GM23338 (cell line): ENCODE measurements around the gene GNPDA1. TPM values are rescaled to one million over a fixed set of nuclear protein-coding genes. Genes with fewer than 3 reads are reported as not detected.
"Not testable (repeated sequence)": the region's sequence is repeated elsewhere in the genome, so short reads cannot be mapped to it uniquely, and the experiment has no call there.

ENCODE experiments used
- ATAC-seq: fragments of 200-7000 bp; cut with Tn5 transposase; 3 replicates; pipeline ENCODE4 v1.9.1; 2020
- DNase-seq: peaks from one replicate; pipeline ENCODE4 v3.0.0-alpha.2; 2015; ENCODE audit warnings: low spot score
- H2AFZ ChIP-seq: fragments of 200-600 bp; sonication (generic); 2 replicates; pipeline ENCODE4 v1.8.0; 2016; ENCODE audit warnings: antibody characterized with exemption, mild to moderate bottlenecking, moderate library complexity
- H3F3A ChIP-seq: fragments of 200-600 bp; sonication (generic); replicated peaks from 2 replicates; pipeline ENCODE4 v1.8.0; 2017; ENCODE audit warnings: antibody characterized with exemption, mixed run types, low read depth
- H3K27ac ChIP-seq: fragments of 200-600 bp; sonication (generic); 2 replicates; pipeline ENCODE4 v1.6.1; 2016; ENCODE audit warnings: low read depth
- H3K27me3 ChIP-seq: fragments of 200-600 bp; sonication (generic); 2 replicates; pipeline ENCODE4 v1.8.0; 2016; ENCODE audit warnings: mild to moderate bottlenecking, mixed run types, moderate library complexity; ENCODE audit not compliant: insufficient read depth
- H3K36me3 ChIP-seq: fragments of 200-600 bp; sonication (generic); 2 replicates; pipeline ENCODE4 v1.8.0; 2016; ENCODE audit warnings: mild to moderate bottlenecking; ENCODE audit not compliant: insufficient read depth
- H3K4me1 ChIP-seq: fragments of 200-600 bp; sonication (generic); 2 replicates; pipeline ENCODE4 v1.8.0; 2016; ENCODE audit warnings: mild to moderate bottlenecking, moderate library complexity; ENCODE audit not compliant: insufficient read depth
- H3K4me2 ChIP-seq: fragments of 200-600 bp; sonication (generic); 2 replicates; pipeline ENCODE4 v1.7.1; 2017; ENCODE audit warnings: mixed run types
- H3K4me3 ChIP-seq: fragments of 200-600 bp; sonication (generic); 2 replicates; pipeline ENCODE4 v1.6.1; 2016; ENCODE audit warnings: mixed run types
- H3K79me2 ChIP-seq: fragments of 200-600 bp; sonication (generic); replicated peaks from 2 replicates; pipeline ENCODE4 v1.8.0; 2017; ENCODE audit warnings: mild to moderate bottlenecking; ENCODE audit not compliant: insufficient read depth
- H3K9me2 ChIP-seq: fragments of 200-600 bp; sonication (generic); 2 replicates; pipeline ENCODE4 v1.8.0; 2017; ENCODE audit not compliant: insufficient read depth
- H4K20me1 ChIP-seq: fragments of 200-600 bp; sonication (generic); replicated peaks from 2 replicates; pipeline ENCODE4 v1.8.0; 2017; ENCODE audit warnings: mild to moderate bottlenecking; ENCODE audit not compliant: insufficient read depth
- H3K27ac Mint-ChIP-seq: 2 replicates; pipeline ENCODE4 v1.8.0; 2020; ENCODE audit warnings: inconsistent platforms, mild to moderate bottlenecking, moderate library complexity, mixed read lengths
- H3K27me3 Mint-ChIP-seq: 3 replicates; pipeline ENCODE4 v1.8.0; 2022; ENCODE audit warnings: low read depth, mild to moderate bottlenecking, moderate library complexity, mixed read lengths, inconsistent platforms; ENCODE audit not compliant: insufficient read depth, poor library complexity
- H3K36me3 Mint-ChIP-seq: 3 replicates; pipeline ENCODE4 v1.8.0; 2021; ENCODE audit warnings: low read depth, mild to moderate bottlenecking, inconsistent platforms, moderate library complexity, mixed read lengths
- H3K4me1 Mint-ChIP-seq: 3 replicates; pipeline ENCODE4 v1.8.0; 2020; ENCODE audit warnings: mild to moderate bottlenecking, inconsistent platforms, mixed read lengths
- H3K4me3 Mint-ChIP-seq: 3 replicates; pipeline ENCODE4 v1.8.0; 2021; ENCODE audit warnings: moderate library complexity, mild to moderate bottlenecking, inconsistent platforms, mixed read lengths
- H3K9me3 Mint-ChIP-seq: 3 replicates; pipeline ENCODE4 v1.8.0; 2020; ENCODE audit warnings: moderate library complexity, mild to moderate bottlenecking, inconsistent platforms, mixed read lengths
- CREB1 ChIP-seq: fragments of 250-450 bp; sonication (Bioruptor Pico); IDR thresholded peaks from 2 replicates; pipeline ENCODE4 v1.5.0; 2020; ENCODE audit warnings: low read depth, mild to moderate bottlenecking, moderate library complexity
- EZH2 ChIP-seq: fragments of 200-600 bp; sonication (generic); IDR thresholded peaks from one replicate; pipeline ENCODE4 v1.8.0; 2017; ENCODE audit warnings: antibody characterized with exemption, mild to moderate bottlenecking, low read depth; ENCODE audit not compliant: unreplicated experiment
- EZH2phosphoT487 ChIP-seq: fragments of 200-600 bp; sonication (generic); IDR thresholded peaks from one replicate; pipeline ENCODE4 v1.8.1; 2018; ENCODE audit warnings: antibody characterized with exemption; ENCODE audit not compliant: unreplicated experiment
- JUNB ChIP-seq: IDR thresholded peaks from one replicate; pipeline ENCODE4 v1.6.1; 2016; ENCODE audit warnings: antibody characterized with exemption; ENCODE audit not compliant: unreplicated experiment
- POLR2AphosphoS5 ChIP-seq: IDR thresholded peaks from 2 replicates; pipeline ENCODE4 v1.6.1; 2016; ENCODE audit warnings: antibody characterized with exemption, low read depth
- STAT1 ChIP-seq: IDR thresholded peaks from one replicate; pipeline ENCODE4 v1.6.1; 2016; ENCODE audit warnings: antibody characterized with exemption; ENCODE audit not compliant: unreplicated experiment
- ZNF114 ChIP-seq: fragments of 250-450 bp; sonication (Bioruptor Pico); IDR thresholded peaks from 2 replicates; pipeline ENCODE4 v1.5.0; 2020; ENCODE audit warnings: mild to moderate bottlenecking, moderate library complexity
- ZNF331 ChIP-seq: fragments of 250-450 bp; sonication (Bioruptor Pico); IDR thresholded peaks from 2 replicates; pipeline ENCODE4 v1.5.0; 2020; ENCODE audit warnings: low read depth, mild to moderate bottlenecking, moderate library complexity
- polyA plus RNA-seq: library from polyadenylated mRNA; unstranded; fragments of >200 nt; fragmentation: Nextera tagmentation; extraction: Ambion mirVana; gene quantifications from 2 replicates; pipeline ENCODE4 v1.2.1, GENCODE V29; 2016
- total RNA-seq: library from RNA; depleted of rRNA; stranded (reverse); fragments of >200 nt; shearing (Covaris generic); gene quantifications from 2 replicates; pipeline ENCODE4 v1.2.3, GENCODE V29; 2014
- TF ChIP-seq, protein P1 (sequence below), 2 experiments: fragments of 200-600 bp in 1 of 2; sonication (generic) in 1 of 2; conservative IDR thresholded peaks; 2 replicates each; pipeline versions ENCODE4 v1.5.1 to v1.6.1; 2016 to 2017; ENCODE audit warnings: antibody characterized with exemption in 2 of 2, low read depth in 2 of 2, mild to moderate bottlenecking in 2 of 2, moderate library complexity in 1 of 2
- TF ChIP-seq, protein P2 (sequence below): IDR thresholded peaks from 2 replicates; pipeline ENCODE4 v1.6.1; 2016; ENCODE audit warnings: antibody characterized with exemption
- TF ChIP-seq, protein P3 (sequence below): fragments of 250-450 bp; sonication (Bioruptor Pico); IDR thresholded peaks from 2 replicates; pipeline ENCODE4 v1.5.0; 2020; ENCODE audit warnings: mild to moderate bottlenecking, moderate library complexity

GNPDA1 gene
- total and polyA plus RNA-seq, 2 experiments from 2014 or later = 47.6 to 117 TPM

DNA sequence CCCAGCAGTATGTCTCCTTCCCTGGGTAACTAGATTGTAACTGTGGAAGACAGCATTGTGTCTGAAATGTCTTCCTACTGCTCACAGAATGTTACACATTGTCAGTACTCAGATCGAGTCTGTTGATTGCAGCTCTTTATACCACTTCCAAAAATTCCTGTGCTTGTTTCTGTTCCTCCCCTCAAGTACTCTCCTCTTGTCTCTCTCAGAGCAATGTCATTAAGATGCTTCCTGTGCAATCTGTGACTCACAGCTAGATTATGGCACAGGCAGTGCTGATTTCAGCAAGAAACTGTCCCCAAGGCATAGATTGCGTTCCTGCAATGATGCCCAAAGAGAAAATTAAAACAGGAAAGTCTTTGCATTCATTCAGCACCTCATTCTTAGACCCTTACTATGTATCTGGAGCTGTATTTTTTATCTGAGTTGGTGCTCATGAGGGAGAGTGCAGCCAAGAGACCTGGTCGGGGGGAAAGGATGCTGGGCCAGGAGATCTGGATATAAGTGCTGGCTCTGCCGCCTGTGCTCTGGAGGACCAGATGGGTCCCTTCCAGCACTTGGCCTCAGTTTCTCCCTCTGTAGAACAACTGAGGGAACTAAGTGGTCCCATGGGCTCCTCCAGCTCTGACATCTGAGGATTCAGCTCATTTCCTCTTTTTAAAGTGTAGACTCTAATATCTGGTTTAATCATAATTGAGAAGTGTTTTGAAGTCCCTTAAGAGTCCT lies 40.8 kb upstream of the GNPDA1 start (continued):
- no peak for TF ChIP-seq POLR2AphosphoS5
- TF ChIP-seq ZNF331 = no peak
- no peak for TF ChIP-seq CREB1 (CRISPR knock-in tag)
- TF ChIP-seq, protein P1, sequence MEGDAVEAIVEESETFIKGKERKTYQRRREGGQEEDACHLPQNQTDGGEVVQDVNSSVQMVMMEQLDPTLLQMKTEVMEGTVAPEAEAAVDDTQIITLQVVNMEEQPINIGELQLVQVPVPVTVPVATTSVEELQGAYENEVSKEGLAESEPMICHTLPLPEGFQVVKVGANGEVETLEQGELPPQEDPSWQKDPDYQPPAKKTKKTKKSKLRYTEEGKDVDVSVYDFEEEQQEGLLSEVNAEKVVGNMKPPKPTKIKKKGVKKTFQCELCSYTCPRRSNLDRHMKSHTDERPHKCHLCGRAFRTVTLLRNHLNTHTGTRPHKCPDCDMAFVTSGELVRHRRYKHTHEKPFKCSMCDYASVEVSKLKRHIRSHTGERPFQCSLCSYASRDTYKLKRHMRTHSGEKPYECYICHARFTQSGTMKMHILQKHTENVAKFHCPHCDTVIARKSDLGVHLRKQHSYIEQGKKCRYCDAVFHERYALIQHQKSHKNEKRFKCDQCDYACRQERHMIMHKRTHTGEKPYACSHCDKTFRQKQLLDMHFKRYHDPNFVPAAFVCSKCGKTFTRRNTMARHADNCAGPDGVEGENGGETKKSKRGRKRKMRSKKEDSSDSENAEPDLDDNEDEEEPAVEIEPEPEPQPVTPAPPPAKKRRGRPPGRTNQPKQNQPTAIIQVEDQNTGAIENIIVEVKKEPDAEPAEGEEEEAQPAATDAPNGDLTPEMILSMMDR (conservative IDR thresholded peaks at IDR 0.05; ENCODE audit: low read depth in 2 of 2) = no peak
- no peak for TF ChIP-seq EZH2
- no peak for TF ChIP-seq JUNB
- TF ChIP-seq, protein P2, sequence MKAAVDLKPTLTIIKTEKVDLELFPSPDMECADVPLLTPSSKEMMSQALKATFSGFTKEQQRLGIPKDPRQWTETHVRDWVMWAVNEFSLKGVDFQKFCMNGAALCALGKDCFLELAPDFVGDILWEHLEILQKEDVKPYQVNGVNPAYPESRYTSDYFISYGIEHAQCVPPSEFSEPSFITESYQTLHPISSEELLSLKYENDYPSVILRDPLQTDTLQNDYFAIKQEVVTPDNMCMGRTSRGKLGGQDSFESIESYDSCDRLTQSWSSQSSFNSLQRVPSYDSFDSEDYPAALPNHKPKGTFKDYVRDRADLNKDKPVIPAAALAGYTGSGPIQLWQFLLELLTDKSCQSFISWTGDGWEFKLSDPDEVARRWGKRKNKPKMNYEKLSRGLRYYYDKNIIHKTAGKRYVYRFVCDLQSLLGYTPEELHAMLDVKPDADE = no peak
- TF ChIP-seq STAT1 = no peak
- no peak for TF ChIP-seq EZH2phosphoT487

DNA sequence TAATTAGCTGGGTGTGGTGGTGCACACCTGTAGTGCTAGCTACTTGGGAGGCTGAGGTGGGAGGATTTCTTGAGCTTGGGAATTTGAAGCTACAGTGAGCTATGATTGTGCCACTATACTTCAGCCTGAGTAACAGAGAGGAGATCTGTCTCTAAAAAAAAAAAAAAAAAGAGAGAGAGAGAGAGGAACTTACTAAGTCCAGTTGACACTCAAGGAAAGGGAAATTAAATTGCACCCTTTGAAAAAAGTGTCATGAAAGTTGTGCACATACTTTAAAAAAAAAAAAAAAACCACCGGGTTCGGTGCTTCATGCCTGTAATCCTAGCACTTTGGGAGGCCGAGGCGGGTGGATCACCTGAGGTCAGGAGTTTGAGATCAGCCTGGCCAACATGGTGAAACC lies 39.2 kb upstream of the GNPDA1 start:
- not testable (repeated sequence) for H3K27ac Mint-ChIP-seq, H3K36me3 Mint-ChIP-seq, H3K36me3 ChIP-seq, H3K4me1 ChIP-seq, H2AFZ ChIP-seq, H3K27me3 ChIP-seq, H3F3A ChIP-seq, H3K27ac ChIP-seq, H3K9me3 Mint-ChIP-seq, DNase-seq, H3K27me3 Mint-ChIP-seq, H3K4me3 ChIP-seq, H3K9me2 ChIP-seq, H4K20me1 ChIP-seq, H3K79me2 ChIP-seq, H3K4me2 ChIP-seq, ATAC-seq, H3K4me3 Mint-ChIP-seq
- peaks cover 22% of the 10 kb centered on the region for H3K4me1 Mint-ChIP-seq

DNA sequence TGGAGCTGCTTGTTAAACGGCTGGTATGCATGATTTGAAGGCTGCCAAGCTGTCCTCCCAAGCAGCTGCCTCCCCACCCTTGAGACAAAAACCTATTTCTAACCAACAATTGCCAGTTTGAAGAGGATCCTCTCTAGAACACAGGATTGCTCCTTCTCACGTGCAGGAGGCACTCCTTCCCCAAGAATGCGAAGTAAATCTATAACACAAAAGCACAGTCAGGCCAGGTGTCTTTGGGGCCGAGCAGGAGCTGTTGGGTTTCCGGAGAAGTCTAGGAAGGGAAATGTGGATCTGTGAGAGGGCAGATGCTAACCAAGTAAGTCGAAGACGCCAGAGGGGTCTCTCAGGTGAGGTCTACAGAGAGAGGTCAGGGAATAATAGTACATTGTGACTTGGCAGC lies 35.4 kb upstream of the GNPDA1 start:
- Mint-ChIP-seq H3K4me3 (no peak overlapping the region), H3K27ac (no peak overlapping the region; the same call in 1 of the 2 replicates), H3K4me1 (peaks cover 15% of the 10 kb centered on the region), H3K36me3 (no peaks in the 10 kb centered on the region), H3K9me3 (peaks cover 4% of the 10 kb centered on the region; the same call in 1 of the 3 replicates), H3K27me3 (peaks cover 5% of the 10 kb centered on the region)
- Histone ChIP-seq H3K36me3 (no peaks in the 10 kb centered on the region), H3K4me2 (no peak overlapping the region), H3K9me2 (no peaks in the 10 kb centered on the region), H3F3A (no peaks in the 10 kb centered on the region), H4K20me1 (no peaks in the 10 kb centered on the region), H3K79me2 (no peaks in the 10 kb centered on the region), H3K4me3 (no peak overlapping the region), H2AFZ (no peak overlapping the region), H3K27ac (no peak overlapping the region), H3K4me1 (0 out of 2 replicates have a peak, but pooled peaks cover 3% of the 10 kb centered on the region), H3K27me3 (no peaks in the 10 kb centered on the region)
- DNase-seq (peak; percentile 79), ATAC-seq (peak; percentile 95)
- TF ChIP-seq ZNF331 (no peak), STAT1 (no peak), ZNF114 (CRISPR knock-in tag) (no peak; the same call in 1 of the 2 replicates), EZH2 (no peak)
- TF ChIP-seq, protein P3, sequence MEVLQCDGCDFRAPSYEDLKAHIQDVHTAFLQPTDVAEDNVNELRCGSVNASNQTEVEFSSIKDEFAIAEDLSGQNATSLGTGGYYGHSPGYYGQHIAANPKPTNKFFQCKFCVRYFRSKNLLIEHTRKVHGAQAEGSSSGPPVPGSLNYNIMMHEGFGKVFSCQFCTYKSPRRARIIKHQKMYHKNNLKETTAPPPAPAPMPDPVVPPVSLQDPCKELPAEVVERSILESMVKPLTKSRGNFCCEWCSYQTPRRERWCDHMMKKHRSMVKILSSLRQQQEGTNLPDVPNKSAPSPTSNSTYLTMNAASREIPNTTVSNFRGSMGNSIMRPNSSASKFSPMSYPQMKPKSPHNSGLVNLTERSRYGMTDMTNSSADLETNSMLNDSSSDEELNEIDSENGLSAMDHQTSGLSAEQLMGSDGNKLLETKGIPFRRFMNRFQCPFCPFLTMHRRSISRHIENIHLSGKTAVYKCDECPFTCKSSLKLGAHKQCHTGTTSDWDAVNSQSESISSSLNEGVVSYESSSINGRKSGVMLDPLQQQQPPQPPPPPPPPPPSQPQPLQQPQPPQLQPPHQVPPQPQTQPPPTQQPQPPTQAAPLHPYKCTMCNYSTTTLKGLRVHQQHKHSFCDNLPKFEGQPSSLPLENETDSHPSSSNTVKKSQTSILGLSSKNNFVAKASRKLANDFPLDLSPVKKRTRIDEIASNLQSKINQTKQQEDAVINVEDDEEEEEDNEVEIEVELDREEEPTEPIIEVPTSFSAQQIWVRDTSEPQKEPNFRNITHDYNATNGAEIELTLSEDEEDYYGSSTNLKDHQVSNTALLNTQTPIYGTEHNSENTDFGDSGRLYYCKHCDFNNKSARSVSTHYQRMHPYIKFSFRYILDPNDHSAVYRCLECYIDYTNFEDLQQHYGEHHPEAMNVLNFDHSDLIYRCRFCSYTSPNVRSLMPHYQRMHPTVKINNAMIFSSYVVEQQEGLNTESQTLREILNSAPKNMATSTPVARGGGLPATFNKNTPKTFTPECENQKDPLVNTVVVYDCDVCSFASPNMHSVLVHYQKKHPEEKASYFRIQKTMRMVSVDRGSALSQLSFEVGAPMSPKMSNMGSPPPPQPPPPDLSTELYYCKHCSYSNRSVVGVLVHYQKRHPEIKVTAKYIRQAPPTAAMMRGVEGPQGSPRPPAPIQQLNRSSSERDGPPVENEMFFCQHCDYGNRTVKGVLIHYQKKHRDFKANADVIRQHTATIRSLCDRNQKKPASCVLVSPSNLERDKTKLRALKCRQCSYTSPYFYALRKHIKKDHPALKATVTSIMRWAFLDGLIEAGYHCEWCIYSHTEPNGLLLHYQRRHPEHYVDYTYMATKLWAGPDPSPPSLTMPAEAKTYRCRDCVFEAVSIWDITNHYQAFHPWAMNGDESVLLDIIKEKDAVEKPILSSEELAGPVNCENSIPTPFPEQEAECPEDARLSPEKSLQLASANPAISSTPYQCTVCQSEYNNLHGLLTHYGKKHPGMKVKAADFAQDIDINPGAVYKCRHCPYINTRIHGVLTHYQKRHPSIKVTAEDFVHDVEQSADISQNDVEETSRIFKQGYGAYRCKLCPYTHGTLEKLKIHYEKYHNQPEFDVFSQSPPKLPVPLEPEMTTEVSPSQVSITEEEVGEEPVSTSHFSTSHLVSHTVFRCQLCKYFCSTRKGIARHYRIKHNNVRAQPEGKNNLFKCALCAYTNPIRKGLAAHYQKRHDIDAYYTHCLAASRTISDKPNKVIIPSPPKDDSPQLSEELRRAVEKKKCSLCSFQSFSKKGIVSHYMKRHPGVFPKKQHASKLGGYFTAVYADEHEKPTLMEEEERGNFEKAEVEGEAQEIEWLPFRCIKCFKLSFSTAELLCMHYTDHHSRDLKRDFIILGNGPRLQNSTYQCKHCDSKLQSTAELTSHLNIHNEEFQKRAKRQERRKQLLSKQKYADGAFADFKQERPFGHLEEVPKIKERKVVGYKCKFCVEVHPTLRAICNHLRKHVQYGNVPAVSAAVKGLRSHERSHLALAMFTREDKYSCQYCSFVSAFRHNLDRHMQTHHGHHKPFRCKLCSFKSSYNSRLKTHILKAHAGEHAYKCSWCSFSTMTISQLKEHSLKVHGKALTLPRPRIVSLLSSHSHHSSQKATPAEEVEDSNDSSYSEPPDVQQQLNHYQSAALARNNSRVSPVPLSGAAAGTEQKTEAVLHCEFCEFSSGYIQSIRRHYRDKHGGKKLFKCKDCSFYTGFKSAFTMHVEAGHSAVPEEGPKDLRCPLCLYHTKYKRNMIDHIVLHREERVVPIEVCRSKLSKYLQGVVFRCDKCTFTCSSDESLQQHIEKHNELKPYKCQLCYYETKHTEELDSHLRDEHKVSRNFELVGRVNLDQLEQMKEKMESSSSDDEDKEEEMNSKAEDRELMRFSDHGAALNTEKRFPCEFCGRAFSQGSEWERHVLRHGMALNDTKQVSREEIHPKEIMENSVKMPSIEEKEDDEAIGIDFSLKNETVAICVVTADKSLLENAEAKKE (CRISPR knock-in tag) = 0 out of 2 replicates have a peak, but pooled peaks have one; percentile 12
